PC-9 (cell line): ENCODE results near the gene PPL.

Source experiments
- EZH2 ChIP-seq: fragments of 200-600 bp; sonication (generic); IDR thresholded peaks from 2 replicates; pipeline ENCODE4 v1.8.0; 2017; ENCODE audit warnings: antibody characterized with exemption, low read depth
- TF ChIP-seq, protein P1 (sequence below): fragments of 200-600 bp; sonication (generic); conservative IDR thresholded peaks from 2 replicates; pipeline ENCODE4 v1.6.1; 2017; ENCODE audit warnings: mixed run types, antibody characterized with exemption, mild to moderate bottlenecking, moderate library complexity

DNA sequence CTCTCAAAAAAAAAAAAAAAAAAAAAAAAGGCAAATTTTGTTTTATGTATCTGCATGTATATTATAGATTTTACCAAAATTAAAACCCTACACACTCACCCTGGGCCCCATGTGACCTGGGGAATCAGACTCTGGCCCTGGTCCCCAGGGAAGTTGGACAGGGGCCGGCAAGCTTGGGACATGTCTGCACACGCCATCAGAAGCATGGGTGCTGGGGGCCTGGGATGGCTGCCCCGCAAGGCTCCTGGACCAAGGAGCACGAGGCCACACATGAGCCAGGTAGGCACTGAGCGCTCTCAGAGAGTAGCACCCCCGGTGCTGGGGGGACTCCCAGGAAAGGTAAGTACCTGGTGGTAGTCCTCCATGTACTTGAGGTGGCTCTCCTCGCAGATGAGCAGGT lies 39.6 kb downstream of the PPL start:
- TF ChIP-seq, protein P1, sequence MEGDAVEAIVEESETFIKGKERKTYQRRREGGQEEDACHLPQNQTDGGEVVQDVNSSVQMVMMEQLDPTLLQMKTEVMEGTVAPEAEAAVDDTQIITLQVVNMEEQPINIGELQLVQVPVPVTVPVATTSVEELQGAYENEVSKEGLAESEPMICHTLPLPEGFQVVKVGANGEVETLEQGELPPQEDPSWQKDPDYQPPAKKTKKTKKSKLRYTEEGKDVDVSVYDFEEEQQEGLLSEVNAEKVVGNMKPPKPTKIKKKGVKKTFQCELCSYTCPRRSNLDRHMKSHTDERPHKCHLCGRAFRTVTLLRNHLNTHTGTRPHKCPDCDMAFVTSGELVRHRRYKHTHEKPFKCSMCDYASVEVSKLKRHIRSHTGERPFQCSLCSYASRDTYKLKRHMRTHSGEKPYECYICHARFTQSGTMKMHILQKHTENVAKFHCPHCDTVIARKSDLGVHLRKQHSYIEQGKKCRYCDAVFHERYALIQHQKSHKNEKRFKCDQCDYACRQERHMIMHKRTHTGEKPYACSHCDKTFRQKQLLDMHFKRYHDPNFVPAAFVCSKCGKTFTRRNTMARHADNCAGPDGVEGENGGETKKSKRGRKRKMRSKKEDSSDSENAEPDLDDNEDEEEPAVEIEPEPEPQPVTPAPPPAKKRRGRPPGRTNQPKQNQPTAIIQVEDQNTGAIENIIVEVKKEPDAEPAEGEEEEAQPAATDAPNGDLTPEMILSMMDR, result no peak
- TF ChIP-seq EZH2, result no peak
